Transverse colon (tissue), 3 donors: ENCODE results near the gene SHLD1.

Source experiments
- CTCF ChIP-seq, 5 experiments: fragments of 200-600 bp in 3 of 5; fragments of 450-650 bp in 2 of 5; sonication (generic) in 3 of 5; IDR thresholded peaks; 1 replicate in 2 of 5; 2 replicates in 3 of 5; pipeline ENCODE4 v1.5.1; 2016 to 2017; ENCODE audit warnings: antibody characterized with exemption in 5 of 5, inconsistent platforms in 3 of 5, mild to moderate bottlenecking in 2 of 5, moderate library complexity in 1 of 5
- EP300 ChIP-seq: sonication (generic); formaldehyde crosslinking; IDR thresholded peaks from one replicate; pipeline ENCODE4 v1.6.1; 2017; ENCODE audit warnings: antibody characterized with exemption, low read depth

GRCh38 chr20:5735845-5736510 lies 14.2 kb upstream of the SHLD1 start:
- TF ChIP-seq CTCF (IDR thresholded peaks at IDR 0.05) (no peak), EP300 (no peak)
